Erythroblast (primary cell): ENCODE measurements around the gene TSPOAP1.
"Not testable (repeated sequence)": the region's sequence is repeated elsewhere in the genome, so short reads cannot be mapped to it uniquely, and the experiment has no call there.

Experiments used
- GATA1 ChIP-seq: IDR thresholded peaks from 2 replicates; pipeline ENCODE4 v1.6.1; 2011; ENCODE audit warnings: low read depth, mild to moderate bottlenecking, control low read depth, low read length, moderate library complexity
- POLR2A ChIP-seq: IDR thresholded peaks from 2 replicates; pipeline ENCODE4 v1.6.1; 2011; ENCODE audit warnings: mild to moderate bottlenecking, low read length

DNA sequence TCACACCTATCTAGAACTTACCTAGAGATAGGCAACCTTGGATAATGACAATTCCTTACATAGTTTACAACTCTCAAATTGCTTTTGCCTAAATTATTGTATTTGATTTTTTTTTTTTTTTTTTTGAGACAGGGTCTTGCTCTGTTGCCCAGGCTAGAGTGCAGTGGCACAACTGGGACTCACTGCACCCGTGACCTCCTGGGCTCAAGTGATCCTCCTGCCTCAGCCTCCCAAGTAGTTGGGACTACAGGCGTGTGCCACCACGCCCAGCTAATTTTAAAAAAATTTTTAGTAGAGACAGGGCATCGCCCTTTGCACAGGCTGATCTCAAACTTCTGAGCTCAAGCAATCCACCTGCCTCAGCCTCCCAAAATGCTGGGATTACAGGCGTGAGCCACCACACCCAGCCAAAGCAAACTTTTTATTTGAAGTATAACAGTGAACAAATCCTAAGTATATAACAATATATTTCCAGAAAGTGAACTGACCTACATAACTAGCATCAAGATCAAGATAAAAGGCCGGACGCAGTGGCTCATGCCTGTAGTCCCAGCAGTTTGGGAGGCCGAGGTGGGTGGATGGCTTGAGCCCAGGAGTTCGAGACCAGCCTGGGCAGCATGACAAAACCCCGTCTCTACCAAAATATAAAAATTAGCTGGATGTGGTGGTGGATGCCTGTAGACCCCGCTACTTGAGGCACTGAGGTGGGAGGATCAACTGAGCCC, 12.7 kb upstream of the TSPOAP1 start:
- not testable (repeated sequence) for TF ChIP-seq POLR2A, GATA1
